Measurements from ENCODE around the gene FOCAD. TPM values are rescaled to one million over a fixed set of nuclear protein-coding genes. Genes with fewer than 3 reads are reported as not detected.

The FOCAD gene

DNA sequence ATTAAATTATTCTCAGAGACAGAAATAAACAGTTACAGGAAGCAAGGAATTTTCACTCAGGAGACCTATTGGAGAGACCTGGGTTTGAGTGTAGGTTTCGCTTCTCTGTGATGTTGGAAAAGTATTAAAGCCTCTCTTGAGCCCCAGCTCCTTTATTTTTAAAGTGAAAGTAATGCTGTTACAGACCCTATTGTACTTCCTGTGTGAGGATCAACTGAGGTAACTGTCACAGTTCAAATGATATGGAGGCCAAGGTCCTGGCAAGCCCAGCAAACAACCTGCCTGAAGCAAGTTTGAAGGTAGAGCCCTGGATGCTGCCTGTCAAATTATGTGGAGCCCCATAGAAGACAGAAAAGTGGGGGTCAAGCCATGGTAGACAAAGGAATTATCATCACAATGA, 355.2 kb downstream of the FOCAD start:
- no peak overlapping the region for H2BK12ac ChIP-seq (ENCODE audit: low read length in 2 of 2)
- no peak overlapping the region for H4K8ac ChIP-seq (ENCODE audit: low read length)
- H3K18ac ChIP-seq (ENCODE audit: low read depth in 1 of 2, low read length in 2 of 2): no peak overlapping the region
- 100% methylated on average over 1 of the region's 1 CpG for WGBS
- no peaks in the 10 kb centered on the region for H3K27me3 ChIP-seq (ENCODE audit: control insufficient read depth in 1 of 2, insufficient read depth in 1 of 2, low read length in 2 of 2)
- H2AK5ac ChIP-seq (ENCODE audit: low read length, severe bottlenecking): no peak overlapping the region
- no peak overlapping the region for H2BK5ac ChIP-seq (ENCODE audit: low read depth, low read length, poor library complexity, severe bottlenecking)
- H2BK15ac ChIP-seq (ENCODE audit: low read depth, poor library complexity, severe bottlenecking): no peak overlapping the region
- peak overlapping the region in 1 of 2 experiments; percentile 41 for H3K4ac ChIP-seq (ENCODE audit: low read depth in 1 of 2, low read length in 2 of 2)
- no peak overlapping the region for H3K27ac ChIP-seq (ENCODE audit: low read length, poor library complexity, severe bottlenecking)
- H3K4me2 ChIP-seq (ENCODE audit: low read length, poor library complexity, severe bottlenecking): no peak overlapping the region
- no peaks in the 10 kb centered on the region for H3K4me1 ChIP-seq (ENCODE audit: control insufficient read depth, insufficient read depth, low read depth, low read length)
- no peaks in the 10 kb centered on the region for H3K79me1 ChIP-seq (replicated peaks; ENCODE audit: low read length, poor library complexity, severe bottlenecking)
- H3K23ac ChIP-seq (ENCODE audit: low read length in 2 of 2): no peak overlapping the region
- H3K4me3 ChIP-seq (ENCODE audit: insufficient read depth in 1 of 2, low read depth in 1 of 2, low read length in 2 of 2): no peak overlapping the region
- no peak overlapping the region for H4K91ac ChIP-seq (ENCODE audit: low read length)
- no peak overlapping the region for H3K14ac ChIP-seq (ENCODE audit: low read length in 2 of 2)
- H3K9ac ChIP-seq (ENCODE audit: low read length): no peak overlapping the region
- H2BK120ac ChIP-seq (ENCODE audit: low read depth, low read length): no peak overlapping the region
- DNase-seq: no peak
- peak overlapping the region; percentile 14 for H2AFZ ChIP-seq (ENCODE audit: low read depth, low read length)
- no peaks in the 10 kb centered on the region for H3K9me3 ChIP-seq (ENCODE audit: control insufficient read depth, low read length)
- no peaks in the 10 kb centered on the region for H3K36me3 ChIP-seq (ENCODE audit: control insufficient read depth in 1 of 2, insufficient read depth in 2 of 2, low read depth in 1 of 2, low read length in 2 of 2)

DNA sequence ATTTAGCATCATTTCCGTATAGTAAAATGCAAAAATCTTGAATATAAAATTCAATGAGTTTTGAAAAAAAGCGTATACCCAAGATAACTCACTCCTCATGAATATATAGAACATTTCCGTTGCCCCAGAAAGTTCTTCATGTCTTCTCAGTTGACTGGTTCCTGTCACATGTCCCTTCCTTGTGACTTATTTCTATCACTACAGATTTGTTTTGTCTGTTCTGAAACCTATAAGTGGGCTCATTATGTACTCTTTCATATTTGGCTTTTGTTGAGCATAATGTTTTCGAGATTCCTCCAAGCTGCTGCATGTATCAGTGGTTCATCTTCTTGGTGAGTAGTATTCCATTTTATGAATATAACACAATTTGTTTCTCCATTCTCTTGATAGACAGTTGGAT, 358.4 kb downstream of the FOCAD start:
- Histone ChIP-seq H4K8ac (ENCODE audit: low read length) (no peak overlapping the region), H2AFZ (ENCODE audit: low read depth, low read length) (no peak overlapping the region), H3K4me2 (ENCODE audit: low read length, poor library complexity, severe bottlenecking) (no peak overlapping the region), H3K79me1 (replicated peaks; ENCODE audit: low read length, poor library complexity, severe bottlenecking) (no peaks in the 10 kb centered on the region), H3K4ac (ENCODE audit: low read depth in 1 of 2, low read length in 2 of 2) (no peak overlapping the region), H3K27ac (ENCODE audit: low read length, poor library complexity, severe bottlenecking) (no peak overlapping the region), H2BK12ac (ENCODE audit: low read length in 2 of 2) (no peak overlapping the region), H3K9me3 (ENCODE audit: control insufficient read depth, low read length) (no peaks in the 10 kb centered on the region), H3K4me1 (ENCODE audit: control insufficient read depth, insufficient read depth, low read depth, low read length) (no peaks in the 10 kb centered on the region), H2BK5ac (ENCODE audit: low read depth, low read length, poor library complexity, severe bottlenecking) (no peak overlapping the region), H2AK5ac (ENCODE audit: low read length, severe bottlenecking) (no peak overlapping the region), H3K14ac (ENCODE audit: low read length in 2 of 2) (no peak overlapping the region), H2BK15ac (ENCODE audit: low read depth, poor library complexity, severe bottlenecking) (no peak overlapping the region), H2BK120ac (ENCODE audit: low read depth, low read length) (no peak overlapping the region), H3K23ac (ENCODE audit: low read length in 2 of 2) (no peak overlapping the region), H3K4me3 (ENCODE audit: insufficient read depth in 1 of 2, low read depth in 1 of 2, low read length in 2 of 2) (no peak overlapping the region), H3K9ac (ENCODE audit: low read length) (no peak overlapping the region), H3K36me3 (ENCODE audit: control insufficient read depth in 1 of 2, insufficient read depth in 2 of 2, low read depth in 1 of 2, low read length in 2 of 2) (no peaks in the 10 kb centered on the region), H3K27me3 (ENCODE audit: control insufficient read depth in 1 of 2, insufficient read depth in 1 of 2, low read length in 2 of 2) (no peaks in the 10 kb centered on the region), H4K91ac (ENCODE audit: low read length) (no peak overlapping the region), H3K18ac (ENCODE audit: low read depth in 1 of 2, low read length in 2 of 2) (no peak overlapping the region)
- WGBS: 92% methylated on average over 2 of the region's 4 CpGs
- DNase-seq: no peak

DNA sequence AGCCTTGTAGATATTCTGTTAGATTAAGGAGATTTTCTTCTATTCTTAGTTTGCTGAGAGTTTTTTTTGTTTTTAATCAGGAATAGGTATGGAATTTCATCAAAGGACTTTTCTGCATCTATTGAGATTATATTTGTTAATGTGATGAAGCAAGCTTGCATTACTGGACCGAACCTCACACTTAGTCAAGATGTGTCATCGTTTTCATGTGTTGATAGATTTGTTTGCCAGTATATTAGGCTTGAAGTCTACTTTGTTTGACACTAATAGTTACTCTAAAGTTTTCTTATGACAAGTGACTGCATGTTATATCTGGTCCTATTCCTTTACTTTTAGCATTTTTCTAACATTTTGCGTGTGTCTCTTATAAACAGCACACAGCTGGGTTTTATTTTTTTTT, 359.8 kb downstream of the FOCAD start:
- H3K79me1 ChIP-seq (replicated peaks; ENCODE audit: low read length, poor library complexity, severe bottlenecking): no peaks in the 10 kb centered on the region
- no peak overlapping the region for H2AK5ac ChIP-seq (ENCODE audit: low read length, severe bottlenecking)
- H3K4me1 ChIP-seq (ENCODE audit: control insufficient read depth, insufficient read depth, low read depth, low read length): no peaks in the 10 kb centered on the region
- no peak overlapping the region for H2BK12ac ChIP-seq (ENCODE audit: low read length in 2 of 2)
- no peaks in the 10 kb centered on the region for H3K27me3 ChIP-seq (ENCODE audit: control insufficient read depth in 1 of 2, insufficient read depth in 1 of 2, low read length in 2 of 2)
- H3K4me2 ChIP-seq (ENCODE audit: low read length, poor library complexity, severe bottlenecking): no peak overlapping the region
- WGBS: 100% methylated on average over 2 of the region's 3 CpGs
- no peak overlapping the region for H3K18ac ChIP-seq (ENCODE audit: low read depth in 1 of 2, low read length in 2 of 2)
- DNase-seq: no peak
- no peaks in the 10 kb centered on the region for H3K36me3 ChIP-seq (ENCODE audit: control insufficient read depth in 1 of 2, insufficient read depth in 2 of 2, low read depth in 1 of 2, low read length in 2 of 2)
- no peak overlapping the region for H3K14ac ChIP-seq (ENCODE audit: low read length in 2 of 2)
- no peak overlapping the region for H3K23ac ChIP-seq (ENCODE audit: low read length in 2 of 2)
- H2AFZ ChIP-seq (ENCODE audit: low read depth, low read length): no peak overlapping the region
- H4K91ac ChIP-seq (ENCODE audit: low read length): no peak overlapping the region
- no peak overlapping the region for H3K4me3 ChIP-seq (ENCODE audit: insufficient read depth in 1 of 2, low read depth in 1 of 2, low read length in 2 of 2)
- no peak overlapping the region for H4K8ac ChIP-seq (ENCODE audit: low read length)
- H2BK15ac ChIP-seq (ENCODE audit: low read depth, poor library complexity, severe bottlenecking): no peak overlapping the region
- no peak overlapping the region for H2BK120ac ChIP-seq (ENCODE audit: low read depth, low read length)
- H3K9ac ChIP-seq (ENCODE audit: low read length): no peak overlapping the region
- no peak overlapping the region for H3K27ac ChIP-seq (ENCODE audit: low read length, poor library complexity, severe bottlenecking)
- no peak overlapping the region for H2BK5ac ChIP-seq (ENCODE audit: low read depth, low read length, poor library complexity, severe bottlenecking)
- H3K4ac ChIP-seq (ENCODE audit: low read depth in 1 of 2, low read length in 2 of 2): no peak overlapping the region
- H3K9me3 ChIP-seq (ENCODE audit: control insufficient read depth, low read length): no peaks in the 10 kb centered on the region

Small RNAs within 50 kb of the gene (small RNA-seq; reads per million reads assigned to genes)
- 5.5 reads per million, percentile 59 among the genes with 10 or more reads in this experiment for gene MIR491 (ENCODE audit: low read depth)
- not detected for gene SNORA30B (ENCODE audit: low read depth)
